SW 1271 (cell line): Measurements from ENCODE around the gene PRSS8.

Experiments
- DNase-seq, 2 experiments: peaks; one replicate each; lab custom pipeline; 2025; lab: John Stamatoyannopoulos, UW

Gene PRSS8

DNA sequence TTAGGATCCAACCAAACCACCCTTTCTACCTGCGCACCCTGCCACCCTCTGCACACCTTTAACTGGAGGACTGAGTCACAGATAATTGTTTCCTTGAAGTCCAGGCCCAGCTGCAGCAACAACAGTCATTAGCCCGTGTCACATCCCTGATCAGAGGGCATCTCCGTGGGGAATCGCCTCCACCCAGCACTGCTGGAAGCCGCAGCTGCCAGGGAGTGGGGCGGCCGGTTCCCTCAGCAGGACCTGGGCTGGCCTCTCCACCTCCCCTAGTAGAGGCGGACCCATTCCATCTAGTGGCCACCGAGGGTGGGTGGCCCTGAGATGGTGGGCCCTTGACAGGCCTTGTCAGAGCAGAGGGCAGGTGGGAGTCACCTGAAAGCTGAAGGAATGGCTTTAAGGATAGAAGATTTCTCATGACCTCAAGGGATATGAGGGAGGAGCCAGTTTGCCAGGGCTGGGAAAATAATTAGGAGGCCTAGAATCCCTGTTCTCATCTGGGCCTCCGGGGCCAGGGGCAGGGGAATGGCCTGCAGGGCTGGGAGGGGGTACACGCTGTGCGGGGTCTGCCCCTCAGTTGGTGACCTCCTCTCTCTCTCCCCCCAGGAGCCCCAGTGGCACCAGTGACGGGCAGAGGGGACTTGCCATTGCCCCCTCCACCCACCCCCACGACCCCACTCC is 53.0 kb downstream of the PRSS8 start:
- DNase-seq = no peak
